Natural killer cell (primary cell): ENCODE measurements around the gene DENND1B. TPM values are rescaled to one million over a fixed set of nuclear protein-coding genes. Genes with fewer than 3 reads are reported as not detected.

Source experiments
- ATAC-seq, 3 donors: fragments of 150-1000 bp in 2 of 3; fragments of 200-7000 bp in 1 of 3; cut with Tn5 transposase; 1 replicate in 1 of 3; 2 replicates in 2 of 3; pipeline ENCODE4 v1.10.0; 2021; ENCODE audit warnings: mild to moderate bottlenecking in 2 of 3, moderate library complexity in 2 of 3
- DNase-seq, 2 donors: peaks; one replicate each; pipeline versions ENCODE4 v3.0.0 to v3.0.0-alpha.2; 2013 to 2021; ENCODE audit warnings: mixed read lengths in 1 of 2
- H3K27ac ChIP-seq: one replicate; pipeline ENCODE4 v1.5.1; 2013; ENCODE audit warnings: mild to moderate bottlenecking, low read length
- H3K27me3 ChIP-seq: one replicate; pipeline ENCODE4 v1.6.1; 2013; ENCODE audit warnings: low read length; ENCODE audit not compliant: control insufficient read depth, insufficient read depth
- H3K36me3 ChIP-seq: one replicate; pipeline ENCODE4 v1.6.1; 2013; ENCODE audit warnings: low read length; ENCODE audit not compliant: control insufficient read depth, insufficient read depth
- H3K4me1 ChIP-seq: one replicate; pipeline ENCODE4 v1.6.1; 2013; ENCODE audit warnings: low read length; ENCODE audit not compliant: control insufficient read depth, insufficient read depth
- H3K4me3 ChIP-seq: one replicate; pipeline ENCODE4 v1.5.1; 2013; ENCODE audit warnings: low read length
- H3K9me3 ChIP-seq: one replicate; pipeline ENCODE4 v1.6.1; 2013; ENCODE audit warnings: low read length; ENCODE audit not compliant: control insufficient read depth, insufficient read depth
- H3K27ac Mint-ChIP-seq, 2 donors: one replicate each; pipeline ENCODE4 v1.8.0; 2022; ENCODE audit warnings: mild to moderate bottlenecking in 2 of 2, mixed read lengths in 2 of 2, moderate library complexity in 1 of 2
- H3K27me3 Mint-ChIP-seq, 2 donors: one replicate each; pipeline ENCODE4 v1.8.0; 2022; ENCODE audit warnings: low read depth in 2 of 2, mixed read lengths in 2 of 2
- H3K36me3 Mint-ChIP-seq: one replicate; pipeline ENCODE4 v1.8.0; 2022; ENCODE audit warnings: mixed read lengths
- H3K4me1 Mint-ChIP-seq, 2 donors: one replicate each; pipeline ENCODE4 v1.8.0; 2022; ENCODE audit warnings: mixed read lengths in 2 of 2
- H3K4me3 Mint-ChIP-seq: one replicate; pipeline ENCODE4 v1.8.0; 2022; ENCODE audit warnings: mild to moderate bottlenecking, moderate library complexity, mixed read lengths
- H3K9me3 Mint-ChIP-seq, 2 donors: one replicate each; pipeline ENCODE4 v1.8.0; 2022; ENCODE audit warnings: mixed read lengths in 2 of 2
- CTCF ChIP-seq: fragments of 200-600 bp; IDR thresholded peaks from one replicate; pipeline ENCODE4 v1.8.0; 2022; ENCODE audit warnings: antibody characterized with exemption
- WGBS: methylation state at CpG from one replicate; pipeline ENCODE4 v1.1.7; 2013; ENCODE audit warnings: missing lambda C conversion rate; ENCODE audit not compliant: insufficient coverage; 5-methylcytosine and 5-hydroxymethylcytosine counted together
- intact Hi-C: fragments of 100-400 bp; cut with micrococcal nuclease; formaldehyde crosslinking; loops from one replicate; pipeline ENCODE4 v1.14.2; 2022
- total RNA-seq, 4 donors: library from RNA; stranded (reverse); fragments of 120-200 nt in 1 of 4; gene quantifications; one replicate each; pipeline versions ENCODE4 v1.2.3 to v1.2.4, GENCODE V29; 2013 to 2022

Gene DENND1B
- total RNA-seq, 3 donors from 2014 or later (not counting 1 experiment from before 2014, with no cell fraction given), result 35.4 to 62.5 (median 37.5) TPM

GRCh38 chr1:197774466-197775281 lies 606 bp downstream of the DENND1B start:
- Histone ChIP-seq H3K4me3 (peak overlapping the region; percentile 82), H3K36me3 (no peaks in the 10 kb centered on the region), H3K4me1 (peaks cover 16% of the 10 kb centered on the region), H3K27me3 (no peaks in the 10 kb centered on the region), H3K9me3 (no peaks in the 10 kb centered on the region), H3K27ac (peak overlapping the region; percentile 97)
- no peak for TF ChIP-seq CTCF
- ATAC-seq (peak; percentile 53 to 68 (median 59)), DNase-seq (peak; percentile 61 to 67)
- intact Hi-C loops, result loop anchor here (5.0 kb wide), 3 partner anchors 37 to 1398 kb away; partner anchors contain the start of gene NEK7
- H3K4me1 Mint-ChIP-seq, result peaks cover 64 to 66% of the 10 kb centered on the region in 2 donors
- H3K27me3 Mint-ChIP-seq, result no peaks in the 10 kb centered on the region
- H3K4me3 Mint-ChIP-seq, result peak overlapping the region; percentile 91
- WGBS, result under 1% methylated on average over 71 of the region's 71 CpGs
- H3K27ac Mint-ChIP-seq, result peak overlapping the region; percentile 89 to 99
- H3K36me3 Mint-ChIP-seq, result peaks cover 6% of the 10 kb centered on the region
- H3K9me3 Mint-ChIP-seq, result no peaks in the 10 kb centered on the region

- Histone ChIP-seq H3K4me1 (peaks cover 16% of the 10 kb centered on the region), H3K36me3 (no peaks in the 10 kb centered on the region), H3K27ac (peak overlapping the region; percentile 30), H3K4me3 (peak overlapping the region; percentile 82), H3K9me3 (no peaks in the 10 kb centered on the region), H3K27me3 (no peaks in the 10 kb centered on the region)
- Mint-ChIP-seq H3K36me3 (peaks cover 6% of the 10 kb centered on the region), H3K27ac (peak overlapping the region; percentile 89 to 99), H3K4me1 (peaks cover 66 to 67% of the 10 kb centered on the region in 2 donors), H3K4me3 (peak overlapping the region; percentile 89), H3K9me3 (no peaks in the 10 kb centered on the region), H3K27me3 (no peaks in the 10 kb centered on the region)
- 14% methylated on average over 1 of the region's 2 CpGs for WGBS
- ATAC-seq (no peak), DNase-seq (no peak)
- TF ChIP-seq CTCF, result no peak
- intact Hi-C loops, result no loop called here
Measured at GRCh38 chr1:197773856-197774255, 1.4 kb downstream of the DENND1B start.

GRCh38 chr1:197771904-197772556 lies 3.2 kb downstream of the DENND1B start:
- 73% methylated on average over 4 of the region's 6 CpGs for WGBS

More at GRCh38 chr1:197771904-197772556, 3.2 kb downstream of the DENND1B start:
- H3K4me1 Mint-ChIP-seq, result peaks cover 73 to 76% of the 10 kb centered on the region in 2 donors
- TF ChIP-seq CTCF, result no peak
- H3K27me3 ChIP-seq, result no peaks in the 10 kb centered on the region
- H3K9me3 Mint-ChIP-seq, result no peaks in the 10 kb centered on the region
- H3K36me3 Mint-ChIP-seq, result peaks cover 6% of the 10 kb centered on the region
- H3K27me3 Mint-ChIP-seq, result no peaks in the 10 kb centered on the region
- DNase-seq, result no peak
- intact Hi-C loops, result no loop called here
- no peak overlapping the region for H3K4me3 ChIP-seq
- H3K36me3 ChIP-seq, result no peaks in the 10 kb centered on the region
- no peaks in the 10 kb centered on the region for H3K9me3 ChIP-seq
- H3K4me1 ChIP-seq, result peaks cover 12% of the 10 kb centered on the region
- no peak for ATAC-seq
- H3K27ac ChIP-seq, result no peak overlapping the region
- H3K27ac Mint-ChIP-seq, result peak overlapping the region in 1 of 2 donors; percentile 89
- peak overlapping the region; percentile 25 for H3K4me3 Mint-ChIP-seq
